C4-2B (cell line): ENCODE data around the gene SCARB1.

ENCODE experiments used
- H3K27ac ChIP-seq: fragments of 450-650 bp; 2 replicates; pipeline ENCODE4 v1.5.1; 2017
- CTCF ChIP-seq: fragments of 450-650 bp; conservative IDR thresholded peaks from 2 replicates; pipeline ENCODE4 v1.5.1; 2017; ENCODE audit warnings: mild to moderate bottlenecking
- ZFX ChIP-seq: fragments of 450-650 bp; IDR thresholded peaks from 2 replicates; pipeline ENCODE4 v1.6.1; 2017

The SCARB1 gene

GRCh38 chr12:124739953-124740561 is 123.6 kb downstream of the SCARB1 start:
- TF ChIP-seq ZFX, result no peak
- no peak for TF ChIP-seq CTCF

GRCh38 chr12:124738636-124739467 is 124.8 kb downstream of the SCARB1 start:
- no peak overlapping the region for H3K27ac ChIP-seq
- TF ChIP-seq ZFX (no peak), CTCF (no peak)

More at GRCh38 chr12:124739953-124740561, 123.6 kb downstream of the SCARB1 start:
- no peak overlapping the region for H3K27ac ChIP-seq

- TF ChIP-seq CTCF (no peak), ZFX (no peak)
- no peak overlapping the region for H3K27ac ChIP-seq
Measured at GRCh38 chr12:124737772-124738635, 125.7 kb downstream of the SCARB1 start.

GRCh38 chr12:124737040-124737419 is 126.6 kb downstream of the SCARB1 start:
- H3K27ac ChIP-seq, result no peak overlapping the region
- TF ChIP-seq ZFX (no peak), CTCF (no peak)

- TF ChIP-seq CTCF (no peak), ZFX (no peak)
- no peak overlapping the region for H3K27ac ChIP-seq
Measured at GRCh38 chr12:124736115-124737039, 127.3 kb downstream of the SCARB1 start.

GRCh38 chr12:124734224-124734788 is 129.4 kb downstream of the SCARB1 start:
- TF ChIP-seq CTCF (no peak), ZFX (no peak)
- H3K27ac ChIP-seq, result no peak overlapping the region
